NCI-H1930 (cell line): Measurements from ENCODE around the gene SCYGR6.
"Not testable (repeated sequence)": the region's sequence is repeated elsewhere in the genome, so short reads cannot be mapped to it uniquely, and the experiment has no call there.

Experiments used
- DNase-seq, 2 experiments: peaks; one replicate each; lab custom pipeline; 2025; lab: John Stamatoyannopoulos, UW

Gene SCYGR6

GRCh38 chr2:227724394-227725039, at the start of gene SCYGR6:
Gene SCYGR6 (minus strand): TSS chr2:227724757. CDS start chr2:227724757, 0 bp downstream.
- no peak for DNase-seq

- no peak for DNase-seq
Observed at GRCh38 chr2:227774011-227774624, 49.6 kb upstream of the SCYGR6 start.

- no peak for DNase-seq
Observed at GRCh38 chr2:227772932-227773331, 48.4 kb upstream of the SCYGR6 start.

- no peak for DNase-seq
Observed at GRCh38 chr2:227772197-227772661, 47.7 kb upstream of the SCYGR6 start.

- no peak for DNase-seq
Observed at GRCh38 chr2:227767830-227768229, 43.3 kb upstream of the SCYGR6 start.

- peak; percentile 34 to 60 for DNase-seq
Observed at GRCh38 chr2:227766373-227766883, 41.9 kb upstream of the SCYGR6 start.

- DNase-seq: no peak
Observed at GRCh38 chr2:227765788-227766372, 41.3 kb upstream of the SCYGR6 start.

GRCh38 chr2:227761740-227762476, 37.4 kb upstream of the SCYGR6 start:
- no peak for DNase-seq

GRCh38 chr2:227759411-227760118, 35.0 kb upstream of the SCYGR6 start:
- DNase-seq: no peak

- DNase-seq: not testable (repeated sequence)
Observed at GRCh38 chr2:227756261-227756660, 31.7 kb upstream of the SCYGR6 start.

- no peak for DNase-seq
Observed at GRCh38 chr2:227748079-227748478, 23.5 kb upstream of the SCYGR6 start.

GRCh38 chr2:227745594-227745993, 21.0 kb upstream of the SCYGR6 start, which contains the start of gene SCYGR8:
Gene SCYGR8 (plus strand): TSS chr2:227745894. CDS start chr2:227745894, 0 bp downstream.
- no peak for DNase-seq

GRCh38 chr2:227740705-227741104, 16.1 kb upstream of the SCYGR6 start:
- DNase-seq: not testable (repeated sequence)

GRCh38 chr2:227739351-227739750, 14.8 kb upstream of the SCYGR6 start:
- DNase-seq: no peak

- DNase-seq: no peak
Observed at GRCh38 chr2:227728035-227728434, 3.5 kb upstream of the SCYGR6 start, which contains the start of gene SCYGR7. Gene SCYGR7 (plus strand): TSS chr2:227728335. CDS start chr2:227728335, 0 bp downstream.

- DNase-seq: not testable (repeated sequence)
Observed at GRCh38 chr2:227722821-227723220, 1.7 kb downstream of the SCYGR6 start.

- no peak for DNase-seq
Observed at GRCh38 chr2:227720680-227721079, 3.9 kb downstream of the SCYGR6 start.

GRCh38 chr2:227719641-227720040, 4.9 kb downstream of the SCYGR6 start:
- no peak for DNase-seq

- DNase-seq: peak in 1 of 2 experiments; percentile 34
Observed at GRCh38 chr2:227717687-227718567, 6.6 kb downstream of the SCYGR6 start, which contains the start of gene SLC19A3. Gene SLC19A3 (minus strand): TSS chr2:227718028. CDS start chr2:227702318, 15,710 bp downstream.

- no peak for DNase-seq
Observed at GRCh38 chr2:227716501-227716900, 8.1 kb downstream of the SCYGR6 start.
